HG02973 (cell line): ENCODE data around the gene CHRNA4.
"Not testable (repeated sequence)": the region's sequence is repeated elsewhere in the genome, so short reads cannot be mapped to it uniquely, and the experiment has no call there.

Experiments
- ATAC-seq: cut with Tn5 transposase; IDR thresholded peaks from one replicate; pipeline ENCODE4 v1.9.1; 2021; ENCODE audit warnings: moderate library complexity; ENCODE audit not compliant: unreplicated experiment

The CHRNA4 gene

DNA sequence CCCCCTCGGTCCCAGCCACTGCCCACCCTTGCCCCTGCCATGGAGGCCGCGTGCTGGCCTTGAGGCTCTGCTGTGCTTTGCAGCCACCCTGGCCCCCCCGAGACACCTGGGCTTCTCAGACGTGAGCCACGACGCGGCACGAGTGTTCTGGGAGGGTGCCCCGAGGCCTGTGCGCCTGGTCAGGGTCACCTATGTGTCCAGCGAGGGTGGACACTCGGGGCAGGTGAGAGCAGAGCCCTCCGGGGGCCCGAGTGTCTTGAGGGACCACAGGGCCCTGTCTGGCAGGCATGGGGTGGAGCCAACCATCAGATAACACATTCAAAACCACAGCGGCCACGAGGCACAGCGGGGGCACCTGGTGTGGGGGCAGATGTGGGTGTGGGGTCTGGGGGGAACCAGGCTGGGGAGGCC is 49.3 kb downstream of the CHRNA4 start:
- ATAC-seq = no peak

GRCh38 chr20:63311186-63311832 is 49.8 kb downstream of the CHRNA4 start:
- ATAC-seq = no peak

DNA sequence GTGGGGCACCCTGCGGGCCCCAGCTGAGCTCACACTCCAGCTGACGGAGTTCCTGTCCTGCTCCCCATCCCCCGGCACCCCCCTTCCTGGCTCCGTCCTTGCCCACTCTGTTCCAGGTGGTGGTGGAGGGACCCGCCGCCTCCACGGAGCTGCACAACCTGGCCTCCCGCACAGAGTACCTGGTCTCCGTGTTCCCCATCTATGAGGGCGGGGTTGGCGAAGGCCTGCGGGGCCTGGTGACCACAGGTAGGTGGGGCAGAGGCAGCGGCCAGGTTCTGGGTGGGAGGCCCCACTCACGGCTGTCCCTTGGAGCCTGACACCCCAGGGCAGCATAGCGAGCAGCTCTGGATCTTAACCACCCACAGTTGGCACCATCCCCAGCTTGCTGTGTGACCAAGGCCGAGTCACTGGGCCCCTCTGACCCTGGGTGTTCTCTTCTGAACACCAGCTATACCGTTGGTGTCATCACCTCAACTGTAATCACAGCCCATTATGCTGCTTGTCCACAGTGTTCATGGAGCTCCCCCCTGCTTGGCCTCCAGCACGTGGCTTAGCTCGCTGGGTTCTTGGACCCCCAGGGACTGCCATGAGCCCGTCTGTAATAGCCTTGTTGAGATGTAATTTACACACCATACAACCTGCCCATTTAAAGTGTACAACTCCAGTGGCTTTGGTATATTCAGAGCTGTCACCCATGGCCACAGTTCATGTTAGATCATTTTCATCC is 50.7 kb downstream of the CHRNA4 start:
- no peak for ATAC-seq

- no peak for ATAC-seq
Observed at GRCh38 chr20:63309261-63310071, 51.7 kb downstream of the CHRNA4 start.

DNA sequence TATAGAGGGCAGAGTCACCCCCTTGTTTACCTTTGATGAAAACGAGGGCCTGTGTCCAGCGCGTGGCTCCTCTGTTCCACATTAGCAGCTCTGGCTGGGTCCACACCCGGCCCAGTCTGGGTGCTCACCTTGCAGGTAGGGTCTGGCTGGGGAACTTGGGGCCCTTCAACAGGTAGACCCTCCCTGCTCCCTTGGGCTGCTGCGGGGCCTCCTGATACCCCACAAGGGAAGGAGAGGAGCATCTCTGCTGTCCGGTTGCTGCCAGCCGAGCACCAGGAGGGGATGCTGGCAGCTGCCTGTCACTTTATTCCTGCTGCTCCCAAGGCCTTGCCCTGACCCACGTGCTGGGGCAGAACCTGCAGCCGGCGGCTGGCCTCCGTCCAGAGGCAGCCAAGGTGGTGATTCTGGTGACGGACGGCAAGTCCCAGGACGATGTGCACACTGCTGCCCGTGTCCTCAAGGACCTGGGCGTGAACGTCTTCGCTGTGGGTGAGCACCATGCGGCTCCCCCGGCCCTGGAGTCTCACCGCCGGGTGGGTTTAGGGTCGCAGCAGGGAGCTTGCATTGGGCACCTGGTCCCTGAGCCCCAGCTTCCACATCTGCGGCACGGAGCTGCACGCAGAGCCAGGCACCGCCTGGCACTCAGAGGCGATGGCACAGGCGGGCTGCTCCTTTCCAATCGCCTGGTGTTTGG is 52.8 kb downstream of the CHRNA4 start:
- ATAC-seq = no peak

- no peak for ATAC-seq
Observed at GRCh38 chr20:63307538-63308217, 53.5 kb downstream of the CHRNA4 start.

- ATAC-seq = no peak
Observed at GRCh38 chr20:63306673-63307537, 54.2 kb downstream of the CHRNA4 start.

- not testable (repeated sequence) for ATAC-seq
Observed at GRCh38 chr20:63305933-63306672, 55.0 kb downstream of the CHRNA4 start.

DNA sequence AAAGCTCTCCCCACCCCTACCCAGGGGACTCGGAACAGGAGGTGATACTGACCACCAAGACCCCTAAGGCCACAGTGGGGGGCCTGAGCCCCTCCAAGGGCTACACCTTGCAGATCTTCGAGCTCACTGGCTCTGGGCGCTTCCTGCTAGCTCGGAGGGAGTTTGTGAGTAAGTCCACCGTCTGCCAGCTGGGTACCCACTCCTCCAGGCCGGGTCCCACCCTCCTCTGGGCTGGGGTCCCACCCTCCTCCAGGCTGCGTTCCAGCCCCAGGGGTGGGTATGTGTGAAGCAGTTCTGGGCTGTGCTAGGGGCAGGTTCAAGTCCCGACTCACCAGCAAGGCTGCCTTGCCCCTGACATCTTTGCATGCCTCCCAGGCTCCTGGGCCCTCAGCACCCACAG is 55.8 kb downstream of the CHRNA4 start:
- ATAC-seq = no peak

GRCh38 chr20:63303095-63303666 is 58.0 kb downstream of the CHRNA4 start:
- no peak for ATAC-seq

DNA sequence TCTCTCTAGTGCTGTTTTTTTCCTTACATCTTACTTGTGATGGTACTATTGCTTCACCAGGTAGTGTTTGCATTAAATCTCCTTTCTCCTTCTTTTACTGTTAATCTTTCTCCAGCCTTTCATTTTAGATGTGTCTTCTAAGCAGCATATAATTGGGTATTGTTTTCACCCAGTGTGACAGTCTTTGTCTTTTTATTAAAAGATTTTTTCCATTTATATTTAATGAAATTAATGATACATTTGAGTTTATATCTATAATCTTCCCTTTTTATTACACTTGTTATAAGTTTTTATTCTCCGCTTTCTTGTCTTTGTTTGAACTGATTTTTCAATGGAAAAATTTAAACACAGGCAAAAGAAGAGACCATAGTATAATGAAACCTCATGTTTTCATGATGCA is 59.5 kb downstream of the CHRNA4 start:
- no peak for ATAC-seq

- no peak for ATAC-seq
Observed at GRCh38 chr20:63298731-63299312, 62.3 kb downstream of the CHRNA4 start.

GRCh38 chr20:63297796-63298572 is 63.2 kb downstream of the CHRNA4 start:
- no peak for ATAC-seq

DNA sequence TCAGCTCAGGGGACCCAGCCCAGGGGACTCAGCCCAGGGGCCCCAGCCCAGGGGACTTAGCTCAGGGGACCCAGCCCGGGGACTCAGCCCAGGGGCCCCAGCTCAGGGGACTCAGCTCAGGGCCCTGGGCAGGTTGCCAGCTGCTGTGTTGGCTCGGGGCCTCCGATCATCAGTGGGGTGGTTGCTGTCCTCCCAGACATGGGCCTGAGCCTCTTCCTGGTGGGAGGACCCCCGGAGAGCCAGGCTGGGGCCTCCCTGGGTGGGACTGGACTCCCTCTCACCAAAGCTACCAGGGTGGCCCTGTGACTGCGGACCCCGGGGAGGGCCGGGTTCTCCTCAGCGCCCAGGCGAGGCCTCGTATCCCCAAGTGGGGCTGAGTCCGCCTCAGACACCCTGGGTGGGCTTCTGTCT is 63.8 kb downstream of the CHRNA4 start:
- no peak for ATAC-seq

GRCh38 chr20:63296531-63297299 is 64.4 kb downstream of the CHRNA4 start:
- no peak for ATAC-seq

- ATAC-seq = no peak
Observed at GRCh38 chr20:63295846-63296245, 65.3 kb downstream of the CHRNA4 start.

GRCh38 chr20:63295422-63295821 is 65.7 kb downstream of the CHRNA4 start:
- no peak for ATAC-seq
